Caki2 (cell line): ENCODE measurements around the gene TSPAN5. TPM values are rescaled to one million over a fixed set of nuclear protein-coding genes. Genes with fewer than 3 reads are reported as not detected.
A peak's percentile ranks its signal among the peaks of the same experiment; 100 is the strongest.

Source experiments
- DNase-seq: peaks from one replicate; pipeline ENCODE4 v3.0.0-alpha.2; 2015; ENCODE audit warnings: low read depth
- in situ Hi-C: cut with HindIII; loops from 2 replicates; pipeline ENCODE4 v1.10.0; 2016; ENCODE audit warnings: low sequenced_read_pairs, low pct_unique_long_range_greater_than_20kb, mixed read lengths
- total RNA-seq: library from RNA; depleted of rRNA; stranded (reverse); fragments of >200 nt; shearing (Covaris generic); gene quantifications from 2 replicates; pipeline ENCODE4 v1.2.3, GENCODE V29; 2014; ENCODE audit warnings: low replicate concordance

The TSPAN5 gene
- total RNA-seq, 1 experiment from 2014 or later: 4.5 TPM

DNA sequence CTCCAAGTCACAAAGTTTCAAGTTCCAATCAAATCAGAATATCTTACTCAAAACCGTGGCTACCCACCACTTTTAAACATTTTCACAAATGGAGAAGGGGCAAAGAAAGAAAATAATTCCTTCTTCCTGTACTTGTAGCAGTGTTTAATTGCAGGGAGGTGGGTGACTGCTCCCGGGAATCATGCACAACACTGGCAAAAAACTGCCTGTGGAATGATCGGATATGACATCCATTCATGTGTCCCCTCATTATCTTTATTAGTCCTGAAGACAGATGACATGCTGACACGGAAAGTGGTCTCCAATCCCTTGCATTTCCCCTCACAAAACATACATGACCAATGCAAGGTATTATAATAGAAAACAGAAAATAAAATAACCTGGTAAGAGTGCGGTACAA is 2.0 kb downstream of the TSPAN5 start:
- DNase-seq: no peak
- in situ Hi-C loops: no loop called here

DNA sequence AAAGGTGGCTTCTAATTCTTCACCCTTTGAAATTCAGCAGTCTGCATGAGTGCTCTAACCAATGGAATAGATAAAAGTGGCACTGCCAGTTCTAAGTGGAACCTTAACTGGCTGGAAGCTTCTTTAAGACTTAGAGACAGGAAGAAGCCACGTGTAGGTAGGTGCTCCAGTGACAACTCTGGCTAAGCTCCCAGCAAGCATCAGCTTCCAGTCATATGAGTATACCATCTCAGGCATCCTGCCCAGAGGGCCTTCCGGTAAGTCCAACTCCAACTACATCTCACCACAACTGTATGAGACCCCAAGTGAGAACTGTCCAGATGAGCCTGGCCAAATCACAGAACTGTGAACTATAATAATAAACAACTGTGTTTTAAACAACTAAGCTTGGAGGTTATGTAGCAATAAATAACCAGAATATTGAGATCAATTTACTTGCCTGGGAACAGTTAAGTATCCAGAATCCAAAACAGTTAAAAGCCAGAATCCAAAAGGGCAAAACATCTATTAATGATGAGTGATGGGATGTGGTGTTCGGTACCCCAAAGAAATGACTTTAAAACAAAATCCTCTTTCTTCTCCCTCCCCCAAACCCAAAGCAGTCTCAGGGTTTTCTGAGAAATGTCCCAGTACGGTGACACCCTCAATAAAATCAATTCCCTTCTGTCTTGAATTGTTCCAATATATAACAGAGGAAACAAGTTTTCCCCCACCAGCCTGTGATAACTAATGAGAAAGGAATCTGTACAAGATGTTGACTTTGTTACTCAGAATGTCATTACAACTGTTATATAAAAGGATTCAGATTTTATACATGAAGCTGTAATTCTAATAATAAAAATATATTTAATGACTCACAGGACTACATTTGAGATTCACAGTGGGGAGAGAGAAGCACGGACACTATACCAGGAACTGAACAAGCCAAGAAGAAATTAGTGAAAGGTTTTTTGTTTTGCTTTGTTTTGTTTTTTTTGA is 4.2 kb downstream of the TSPAN5 start:
- in situ Hi-C loops: no loop called here
- DNase-seq: peak; percentile 70

DNA sequence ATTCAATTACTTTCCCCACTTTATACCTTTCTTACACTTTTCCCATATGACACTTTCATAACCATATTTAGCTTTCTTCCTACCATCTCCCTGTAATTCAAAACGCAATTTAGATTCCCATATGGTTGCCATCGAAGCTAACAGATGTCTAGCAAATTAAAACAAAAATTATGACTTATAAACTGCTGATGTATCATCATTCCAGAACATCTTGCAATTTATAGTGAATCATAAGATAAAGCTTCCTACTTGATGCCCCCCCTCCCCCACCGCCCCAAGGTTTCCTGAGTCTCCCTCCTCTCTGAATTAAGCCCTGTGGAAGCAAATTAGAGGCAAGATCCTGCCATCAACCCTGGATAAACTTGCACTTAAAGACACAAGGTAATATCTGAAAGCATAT is 5.4 kb downstream of the TSPAN5 start:
- DNase-seq: no peak
- in situ Hi-C loops: no loop called here

DNA sequence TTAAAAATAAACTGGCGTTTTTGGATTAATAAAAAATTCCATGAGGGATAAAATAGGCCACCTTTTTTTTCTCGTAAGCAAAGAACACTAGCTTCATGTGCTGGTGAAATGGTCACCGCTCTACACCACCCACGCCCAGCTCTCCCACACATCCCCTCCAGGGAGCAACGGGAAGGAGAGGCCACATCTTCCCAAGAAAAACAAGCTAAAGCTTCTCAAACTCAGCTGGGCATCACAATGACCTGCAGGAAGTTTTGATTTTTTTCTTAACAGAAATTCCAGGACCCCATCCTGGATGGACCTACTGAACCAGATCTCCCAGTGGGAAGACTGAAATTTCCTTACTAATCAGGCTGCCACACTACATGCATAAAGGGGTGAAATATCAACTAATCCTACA is 9.8 kb downstream of the TSPAN5 start:
- DNase-seq: no peak
- in situ Hi-C loops: no loop called here

DNA sequence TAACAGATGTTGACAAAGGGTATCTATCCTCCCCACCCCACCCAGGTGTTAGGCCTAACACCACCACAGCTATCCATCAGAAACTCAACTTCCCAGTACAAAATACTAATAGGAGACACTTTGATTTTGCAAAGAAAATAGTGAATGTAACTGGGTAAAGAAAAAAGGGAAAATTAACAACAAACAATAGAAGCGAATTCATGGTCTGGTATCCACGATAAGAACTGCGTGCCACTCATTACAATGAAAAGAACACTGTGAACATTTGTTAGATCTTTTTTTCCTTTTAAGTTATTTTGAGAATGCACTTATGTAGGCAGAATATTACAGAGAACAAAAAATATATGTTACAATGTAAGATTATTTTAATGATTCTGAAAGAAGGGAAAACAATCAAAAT is 12.0 kb downstream of the TSPAN5 start:
- in situ Hi-C loops: no loop called here
- no peak for DNase-seq

DNA sequence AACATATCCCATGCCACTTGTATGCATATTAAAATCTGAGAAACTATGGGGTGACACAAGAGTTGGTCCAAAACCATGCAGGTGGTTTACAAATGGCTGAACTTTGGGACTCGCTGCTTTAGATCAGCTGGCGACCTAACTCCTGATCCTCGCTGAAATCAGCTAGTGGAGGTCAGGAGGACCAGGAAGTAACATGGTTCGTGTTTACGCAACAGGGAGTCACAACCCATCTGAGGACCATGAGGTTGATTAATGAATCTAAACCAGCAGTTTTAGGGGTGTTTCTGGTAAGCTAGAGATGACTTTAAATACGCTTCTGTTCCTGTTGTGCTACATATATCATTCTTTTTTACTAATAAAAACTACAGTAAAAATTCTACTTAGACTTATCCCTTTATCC is 12.9 kb downstream of the TSPAN5 start:
- in situ Hi-C loops: no loop called here
- DNase-seq: no peak

DNA sequence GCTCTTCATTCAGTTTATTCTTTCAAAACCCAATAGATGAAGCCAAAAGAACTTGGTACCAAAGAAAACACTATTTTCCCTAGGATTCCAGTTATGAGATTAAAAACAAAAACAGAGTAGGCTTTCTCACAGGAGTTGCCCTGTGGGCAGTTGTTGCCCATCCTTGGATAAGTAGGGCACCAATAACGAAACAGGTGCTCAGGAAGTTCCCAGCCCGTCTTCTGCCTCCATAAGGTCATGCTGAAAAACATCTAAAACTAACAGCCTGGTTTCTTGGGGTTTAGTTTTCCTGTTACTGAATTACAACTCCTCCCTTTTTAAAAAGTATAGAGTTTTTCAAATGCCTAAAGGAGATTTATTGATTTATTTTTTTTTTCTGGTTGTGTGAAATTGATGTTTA is 14.7 kb downstream of the TSPAN5 start:
- in situ Hi-C loops: no loop called here
- no peak for DNase-seq

DNA sequence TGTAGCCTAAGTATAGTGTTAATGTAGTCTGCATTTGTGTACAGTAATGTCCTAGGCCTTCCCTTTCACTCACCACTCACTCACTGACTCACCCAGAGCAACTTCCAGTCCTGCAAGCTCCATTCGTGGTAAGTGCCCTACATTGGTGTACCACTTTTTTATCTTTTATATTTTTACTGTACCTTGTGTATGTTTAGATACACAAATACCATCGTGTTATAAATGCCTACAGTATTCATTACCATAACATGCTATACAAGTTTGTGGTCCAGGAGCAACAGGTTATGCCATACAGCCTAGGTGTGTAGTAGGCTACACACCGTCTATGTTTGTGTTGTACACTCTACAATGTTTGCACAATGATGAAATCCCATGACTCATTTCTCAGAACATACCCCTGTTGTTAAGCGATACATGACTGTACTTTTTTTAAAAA is 15.4 kb downstream of the TSPAN5 start:
- in situ Hi-C loops: no loop called here
- DNase-seq: peak; percentile 47

DNA sequence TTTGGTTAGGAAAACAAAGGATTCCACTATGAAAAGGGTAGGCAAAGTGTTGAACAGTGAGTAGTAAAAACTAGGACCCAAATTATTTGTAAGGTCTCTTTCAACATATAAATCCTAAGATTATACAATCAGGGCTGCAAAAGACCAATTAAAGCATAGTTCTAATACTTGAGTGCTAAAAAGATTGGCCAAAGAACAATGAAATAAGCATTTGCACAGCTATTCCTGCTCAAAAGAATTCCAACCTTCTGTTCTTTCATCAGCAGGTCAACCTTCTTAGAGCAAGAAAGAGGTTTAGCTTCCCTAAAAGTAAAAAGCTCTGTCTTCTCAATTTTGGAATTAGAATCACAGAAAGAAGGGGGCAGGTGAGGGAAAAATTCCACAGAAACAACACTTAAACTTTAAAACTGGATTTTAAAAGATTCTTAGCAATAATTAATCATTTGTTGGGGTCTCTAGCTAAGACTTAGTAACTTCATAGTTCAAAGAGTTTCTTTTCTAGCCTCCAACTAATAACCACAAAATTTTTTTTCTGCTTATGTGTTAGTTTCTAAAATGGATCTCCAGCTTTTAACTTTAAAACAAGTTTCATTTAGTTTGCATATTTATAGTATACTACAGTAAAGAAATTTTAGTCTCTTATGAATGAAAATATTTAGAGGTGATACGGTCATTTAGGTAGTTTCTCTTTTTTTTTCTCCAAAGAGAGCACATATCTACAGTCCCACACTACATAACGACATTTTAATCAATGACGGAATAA is 16.3 kb downstream of the TSPAN5 start:
- in situ Hi-C loops: no loop called here

DNA sequence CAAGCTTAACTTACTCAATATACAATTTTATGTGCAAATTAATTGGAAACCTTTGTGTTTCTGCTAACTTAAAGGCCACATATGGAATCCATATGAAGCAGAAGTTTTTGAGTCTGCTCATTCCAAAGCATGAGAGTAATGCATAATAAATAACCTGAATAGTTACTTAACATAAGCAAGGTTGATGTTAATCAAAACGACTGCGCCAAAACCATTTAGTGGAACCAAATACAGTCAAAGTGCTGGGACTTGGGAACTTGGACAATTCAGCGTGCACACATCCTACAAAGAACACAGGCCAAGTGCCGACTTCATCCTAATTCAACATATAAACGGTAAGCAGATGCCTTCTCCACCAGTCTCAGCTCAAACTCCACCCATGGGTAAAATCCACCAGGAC is 17.0 kb downstream of the TSPAN5 start:
- no peak for DNase-seq
- in situ Hi-C loops: no loop called here

More for the DNA sequence above, 16.3 kb downstream of the TSPAN5 start:
- no peak for DNase-seq

DNA sequence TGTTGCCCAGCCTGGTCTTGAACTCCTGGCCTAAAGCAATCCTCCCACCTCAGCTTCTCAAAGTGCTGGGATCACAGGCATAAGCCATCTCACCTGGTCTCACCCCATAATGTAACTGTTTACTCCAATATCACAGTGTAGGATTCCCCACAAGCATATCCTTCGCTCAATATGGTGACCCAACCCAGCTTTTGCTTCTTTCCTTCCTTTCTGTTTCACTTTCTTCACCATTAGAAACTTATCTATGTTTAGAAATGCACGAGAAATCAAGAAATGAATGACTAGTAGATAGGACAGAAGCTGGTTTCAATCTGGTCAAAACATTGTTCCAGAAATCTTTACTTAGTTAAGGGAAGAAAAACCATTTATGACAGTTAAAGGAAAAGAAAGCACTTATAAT is 18.9 kb downstream of the TSPAN5 start:
- in situ Hi-C loops: no loop called here

DNA sequence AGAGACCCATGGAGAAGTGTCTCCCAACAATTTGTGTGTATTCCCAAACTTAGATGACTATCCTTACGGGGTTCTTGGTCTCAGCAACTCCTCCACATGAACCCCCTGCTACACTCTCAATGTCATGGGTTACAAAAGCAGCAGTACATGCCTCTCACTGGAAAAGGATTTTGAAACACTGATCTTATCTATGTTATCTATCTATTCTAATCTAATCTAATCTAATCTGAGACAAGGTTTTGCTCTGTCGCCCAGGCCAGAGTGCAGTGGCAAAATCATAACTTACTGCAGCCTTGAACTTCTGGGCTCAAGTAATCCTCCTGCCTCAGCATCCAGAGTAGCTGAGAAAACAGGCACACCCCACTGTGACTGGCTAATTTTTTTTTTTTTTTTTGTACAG is 19.3 kb downstream of the TSPAN5 start:
- no peak for DNase-seq
- in situ Hi-C loops: no loop called here

More for the DNA sequence above, 18.9 kb downstream of the TSPAN5 start:
- DNase-seq: no peak

DNA sequence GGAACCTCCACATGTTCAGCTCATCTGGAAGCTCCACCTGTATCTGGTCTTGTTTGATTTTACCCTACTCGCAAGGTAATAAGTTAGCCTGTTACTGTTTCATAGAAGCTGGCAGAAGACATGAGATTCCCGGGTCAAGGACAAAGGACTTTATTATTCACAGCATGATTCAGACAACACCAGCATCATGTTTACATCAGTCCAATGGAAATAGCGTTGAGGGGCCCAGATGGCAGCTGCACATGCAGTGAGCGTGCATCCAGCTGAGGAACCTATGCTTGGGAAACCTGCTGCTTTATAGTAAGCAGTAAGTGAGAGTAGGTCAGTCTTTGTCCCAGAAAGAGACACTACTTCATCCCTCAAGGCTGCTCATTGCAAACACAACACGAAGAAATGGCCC is 19.8 kb downstream of the TSPAN5 start:
- no peak for DNase-seq
- in situ Hi-C loops: no loop called here

DNA sequence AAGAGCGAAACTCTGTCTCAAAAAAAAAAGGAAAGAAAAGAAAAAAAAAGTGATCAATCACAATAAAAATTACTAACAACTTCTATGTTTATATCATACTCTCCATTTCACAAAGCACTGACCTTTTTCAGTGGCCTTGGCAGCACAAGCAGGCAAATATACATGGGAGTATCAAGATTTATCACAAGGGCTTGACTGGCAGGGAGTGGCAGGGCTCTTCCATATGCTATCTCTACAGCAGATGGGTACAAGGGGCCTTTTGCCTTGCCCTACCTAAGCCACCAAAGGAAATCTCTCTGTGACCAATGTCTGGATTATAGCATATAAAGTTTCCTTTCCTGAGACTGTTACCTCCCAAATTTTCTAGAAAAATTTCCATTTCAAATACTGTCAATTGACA is 24.4 kb downstream of the TSPAN5 start:
- in situ Hi-C loops: no loop called here
- DNase-seq: no peak

DNA sequence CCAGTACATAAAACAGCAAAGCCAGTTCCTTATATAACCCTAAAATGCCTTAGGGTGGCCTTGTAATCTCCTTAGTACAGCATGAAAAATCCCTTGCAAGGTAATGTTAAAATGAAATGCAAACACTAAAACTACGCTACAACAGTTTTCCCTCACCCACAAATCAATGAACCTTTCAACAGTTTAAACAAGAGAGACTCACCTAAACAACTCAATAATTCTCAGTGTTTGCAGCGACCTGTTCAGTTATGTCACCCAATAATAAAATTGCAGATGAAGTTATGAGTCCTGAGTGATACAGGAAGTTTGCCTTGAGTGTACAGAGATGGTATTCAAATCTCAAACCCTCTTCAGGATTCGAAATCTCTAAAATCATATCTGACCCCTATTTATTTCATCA is 25.3 kb downstream of the TSPAN5 start:
- in situ Hi-C loops: no loop called here
- DNase-seq: no peak

DNA sequence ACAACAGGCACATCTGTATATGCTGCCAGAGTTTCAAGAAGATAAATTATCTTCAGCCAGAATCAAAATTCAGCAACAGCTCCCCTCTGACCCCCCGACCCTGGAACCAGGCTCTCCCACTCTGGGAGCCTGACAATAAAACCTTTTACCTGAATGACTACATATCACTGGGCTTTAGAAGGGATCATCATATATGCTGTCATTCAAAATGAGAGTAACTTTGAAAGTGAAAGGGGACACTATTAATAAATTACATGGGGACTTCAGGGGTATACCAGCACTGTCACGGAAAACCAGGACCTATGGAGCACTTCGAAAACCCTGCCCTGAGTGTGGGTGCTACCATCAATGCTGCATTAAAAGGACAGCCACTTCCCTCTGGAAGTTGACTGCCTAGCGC is 26.2 kb downstream of the TSPAN5 start:
- in situ Hi-C loops: no loop called here
- DNase-seq: no peak

DNA sequence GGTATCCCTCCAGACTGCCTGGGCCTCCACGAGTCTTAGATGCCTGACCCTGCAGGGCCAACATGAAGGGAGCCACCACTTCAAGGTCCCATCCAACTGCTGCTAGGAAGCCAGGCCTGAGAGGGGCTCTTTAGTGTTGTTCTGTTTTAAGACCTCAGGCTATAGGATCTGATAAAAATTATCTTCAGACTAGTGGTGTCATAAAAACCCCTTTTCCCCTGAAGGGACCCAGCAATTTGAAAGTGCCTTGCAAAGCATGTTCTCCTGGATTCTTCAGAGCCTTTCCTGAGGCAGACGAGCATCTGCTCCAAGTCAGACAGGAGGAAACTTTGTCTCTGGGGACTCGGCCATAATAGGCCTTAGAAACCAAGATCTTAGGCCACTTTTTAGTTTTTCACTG is 26.9 kb downstream of the TSPAN5 start:
- in situ Hi-C loops: no loop called here
- no peak for DNase-seq

DNA sequence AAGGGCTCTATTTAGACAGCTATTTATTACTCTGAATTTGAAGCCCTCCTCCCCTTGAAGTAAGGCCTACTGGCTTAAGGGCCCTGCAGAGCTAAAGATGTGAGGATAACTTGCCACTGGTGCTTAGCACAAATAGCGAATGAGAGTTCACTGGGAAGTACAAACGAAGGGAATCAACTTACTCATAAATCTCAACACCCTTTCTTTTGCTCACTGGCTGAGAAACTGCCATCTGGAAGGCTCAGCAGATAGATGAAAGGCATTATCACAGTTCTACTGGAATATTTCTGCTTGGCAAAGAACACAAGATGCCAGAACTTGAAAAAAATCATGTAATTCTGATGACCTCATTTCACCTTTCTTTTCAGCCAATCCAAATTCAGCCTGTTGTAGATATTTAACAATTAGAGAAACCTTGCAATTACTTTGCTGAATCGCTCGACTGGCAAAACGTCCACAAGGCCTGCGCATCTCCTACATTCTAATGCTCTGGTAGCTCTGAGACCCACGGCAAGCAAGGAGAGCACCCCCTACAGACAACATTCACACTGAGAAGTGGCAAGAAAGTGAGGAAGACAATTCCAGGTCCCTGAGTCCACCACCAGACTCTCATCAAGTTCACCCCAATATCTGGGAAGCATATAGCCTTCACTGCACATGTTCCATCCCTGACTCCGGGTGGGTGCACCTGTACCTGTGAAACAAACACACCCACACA is 27.5 kb downstream of the TSPAN5 start:
- DNase-seq: no peak
- in situ Hi-C loops: no loop called here
